Liver (tissue), 3 donors: Measurements from ENCODE around the gene WBP2.

Source experiments
- ATF3 ChIP-seq: IDR thresholded peaks from 2 replicates; pipeline ENCODE4 v1.6.1; 2016; ENCODE audit warnings: antibody characterized with exemption
- CTCF ChIP-seq: fragments of 150-350 bp; IDR thresholded peaks from 2 replicates; pipeline ENCODE4 v1.5.1; 2017; ENCODE audit warnings: improper control_type of control experiment, low read depth, low read length; ENCODE audit not compliant: missing input control
- EGR1 ChIP-seq, 2 donors: IDR thresholded peaks; 2 replicates each; pipeline ENCODE4 v1.6.1; 2016 to 2018; ENCODE audit warnings: antibody characterized with exemption in 2 of 2, low read depth in 2 of 2
- GABPA ChIP-seq, 2 donors: IDR thresholded peaks in 1 of 2; conservative IDR thresholded peaks in 1 of 2; 2 replicates each; pipeline ENCODE4 v1.6.1; 2016; ENCODE audit warnings: antibody characterized with exemption in 2 of 2, mild to moderate bottlenecking in 1 of 2, moderate library complexity in 1 of 2
- HNF4A ChIP-seq, 2 donors: conservative IDR thresholded peaks; 2 replicates each; pipeline ENCODE4 v1.6.1; 2016; ENCODE audit warnings: antibody characterized with exemption in 2 of 2, mild to moderate bottlenecking in 2 of 2
- HNF4G ChIP-seq: IDR thresholded peaks from 2 replicates; pipeline ENCODE4 v1.6.1; 2016; ENCODE audit warnings: antibody characterized with exemption
- JUND ChIP-seq, 2 donors: IDR thresholded peaks; 2 replicates each; pipeline ENCODE4 v1.6.1; 2016; ENCODE audit warnings: antibody characterized with exemption in 2 of 2
- MAX ChIP-seq: IDR thresholded peaks from 2 replicates; pipeline ENCODE4 v1.6.1; 2016; ENCODE audit warnings: antibody characterized with exemption
- RAD21 ChIP-seq, 2 donors: IDR thresholded peaks; 2 replicates each; pipeline ENCODE4 v1.6.1; 2016; ENCODE audit warnings: antibody characterized with exemption in 2 of 2, mild to moderate bottlenecking in 2 of 2
- REST ChIP-seq: IDR thresholded peaks from 2 replicates; pipeline ENCODE4 v1.6.1; 2016; ENCODE audit warnings: antibody characterized with exemption, mild to moderate bottlenecking
- RXRA ChIP-seq, 2 donors: IDR thresholded peaks; 2 replicates each; pipeline ENCODE4 v1.6.1; 2017 to 2018; ENCODE audit warnings: antibody characterized with exemption in 2 of 2, mild to moderate bottlenecking in 1 of 2
- SP1 ChIP-seq: IDR thresholded peaks from 2 replicates; pipeline ENCODE4 v1.6.1; 2018; ENCODE audit warnings: antibody characterized with exemption, mild to moderate bottlenecking
- TAF1 ChIP-seq: conservative IDR thresholded peaks from 2 replicates; pipeline ENCODE4 v1.6.1; 2016; ENCODE audit warnings: antibody characterized with exemption, mild to moderate bottlenecking
- YY1 ChIP-seq: IDR thresholded peaks from 2 replicates; pipeline ENCODE4 v1.6.1; 2016; ENCODE audit warnings: antibody characterized with exemption, mild to moderate bottlenecking
- donor health status: healthy.
- donor health status: healthy.

DNA sequence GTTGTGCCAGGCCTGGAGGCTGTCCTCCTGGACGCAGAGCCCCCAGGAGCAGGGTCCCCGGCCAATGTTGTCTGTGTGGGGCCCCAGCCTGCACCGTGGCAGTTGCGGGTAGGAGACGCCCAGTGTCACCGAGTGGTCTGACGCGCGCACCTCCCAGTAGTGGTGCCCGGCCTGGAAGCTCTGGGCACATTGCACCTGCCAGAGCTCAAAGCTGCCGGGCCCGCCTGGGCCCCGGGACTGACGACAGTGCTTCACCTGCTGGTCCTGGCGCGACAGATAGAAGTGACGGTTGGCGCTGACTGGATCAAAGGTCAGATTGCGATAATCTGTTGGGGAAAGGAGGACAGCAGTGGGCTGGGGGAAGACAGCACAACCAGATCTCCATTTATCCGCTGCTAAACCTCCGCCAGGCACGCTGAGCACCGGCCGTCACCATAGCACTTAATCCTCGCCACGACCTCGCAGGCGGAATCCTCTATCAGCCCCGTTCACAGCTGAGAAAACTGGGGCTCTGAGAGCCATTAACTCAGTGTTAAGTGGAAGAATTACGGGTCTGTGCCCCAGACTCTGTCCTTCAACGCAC is 36.0 kb upstream of the WBP2 start:
- no peak for TF ChIP-seq RAD21 (IDR thresholded peaks at IDR 0.05)
- no peak for TF ChIP-seq CTCF
- no peak for TF ChIP-seq EGR1 (IDR thresholded peaks at IDR 0.05; ENCODE audit: low read depth in 2 of 2)
- TF ChIP-seq REST, result no peak
- TF ChIP-seq YY1, result no peak
- TF ChIP-seq SP1, result peak; percentile 33
- no peak for TF ChIP-seq HNF4G
- peak in 1 of 2 donors; percentile 4 for TF ChIP-seq RXRA (IDR thresholded peaks at IDR 0.05)
- TF ChIP-seq MAX, result no peak
- no peak for TF ChIP-seq TAF1
- TF ChIP-seq GABPA (IDR thresholded peaks at IDR 0.05 in 1 of 2, conservative IDR thresholded peaks at IDR 0.05 in 1 of 2), result no peak
- TF ChIP-seq ATF3, result no peak
- peak; percentile 56 to 71 for TF ChIP-seq HNF4A (conservative IDR thresholded peaks at IDR 0.05)
- TF ChIP-seq JUND (IDR thresholded peaks at IDR 0.05), result no peak
